Measurements from ENCODE around the gene MYO3B.
"Not testable (repeated sequence)": the region's sequence is repeated elsewhere in the genome, so short reads cannot be mapped to it uniquely, and the experiment has no call there.

Gene MYO3B

GRCh38 chr2:170656669-170657068 lies 478.7 kb downstream of the MYO3B start:
- in situ Hi-C loops (cut with MboI; ENCODE audit: low sequenced_read_pairs) = no loop called here

GRCh38 chr2:170660409-170660808 lies 482.5 kb downstream of the MYO3B start:
- in situ Hi-C loops (cut with MboI; ENCODE audit: low sequenced_read_pairs) = no loop called here

- in situ Hi-C loops (cut with MboI; ENCODE audit: low sequenced_read_pairs) = no loop called here
Measured at GRCh38 chr2:170665743-170666142, 487.8 kb downstream of the MYO3B start.

- in situ Hi-C loops (cut with MboI; ENCODE audit: low sequenced_read_pairs) = no loop called here
Measured at GRCh38 chr2:170669909-170670308, 492.0 kb downstream of the MYO3B start.

- in situ Hi-C loops (cut with MboI; ENCODE audit: low sequenced_read_pairs) = no loop called here
Measured at GRCh38 chr2:170670651-170671050, 492.7 kb downstream of the MYO3B start.

- in situ Hi-C loops (cut with MboI; ENCODE audit: low sequenced_read_pairs) = no loop called here
Measured at GRCh38 chr2:170671079-170671478, 493.1 kb downstream of the MYO3B start.

- in situ Hi-C loops (cut with MboI; ENCODE audit: low sequenced_read_pairs) = not testable (repeated sequence)
Measured at GRCh38 chr2:170674282-170674681, 496.3 kb downstream of the MYO3B start.

GRCh38 chr2:170675701-170676100 lies 497.8 kb downstream of the MYO3B start:
- in situ Hi-C loops (cut with MboI; ENCODE audit: low sequenced_read_pairs) = no loop called here

- in situ Hi-C loops (cut with MboI; ENCODE audit: low sequenced_read_pairs) = no loop called here
Measured at GRCh38 chr2:170679607-170680079, 501.7 kb downstream of the MYO3B start.

- in situ Hi-C loops (cut with MboI; ENCODE audit: low sequenced_read_pairs) = no loop called here
Measured at GRCh38 chr2:170680172-170680941, 502.4 kb downstream of the MYO3B start.

GRCh38 chr2:170681311-170681710 lies 503.4 kb downstream of the MYO3B start:
- in situ Hi-C loops (cut with MboI; ENCODE audit: low sequenced_read_pairs) = no loop called here

GRCh38 chr2:170685591-170685990 lies 507.6 kb downstream of the MYO3B start:
- in situ Hi-C loops (cut with MboI; ENCODE audit: low sequenced_read_pairs) = no loop called here

GRCh38 chr2:170689481-170689880 lies 511.5 kb downstream of the MYO3B start:
- in situ Hi-C loops (cut with MboI; ENCODE audit: low sequenced_read_pairs) = no loop called here

GRCh38 chr2:170690640-170691039 lies 512.7 kb downstream of the MYO3B start:
- in situ Hi-C loops (cut with MboI; ENCODE audit: low sequenced_read_pairs) = no loop called here

GRCh38 chr2:170694316-170694715 lies 516.4 kb downstream of the MYO3B start:
- in situ Hi-C loops (cut with MboI; ENCODE audit: low sequenced_read_pairs) = no loop called here

- in situ Hi-C loops (cut with MboI; ENCODE audit: low sequenced_read_pairs) = no loop called here
Measured at GRCh38 chr2:170695521-170696410, 517.8 kb downstream of the MYO3B start.

GRCh38 chr2:170696948-170697347 lies 519.0 kb downstream of the MYO3B start:
- in situ Hi-C loops (cut with MboI; ENCODE audit: low sequenced_read_pairs) = no loop called here

GRCh38 chr2:170701011-170701410 lies 523.1 kb downstream of the MYO3B start:
- in situ Hi-C loops (cut with MboI; ENCODE audit: low sequenced_read_pairs) = no loop called here

- in situ Hi-C loops (cut with MboI; ENCODE audit: low sequenced_read_pairs) = no loop called here
Measured at GRCh38 chr2:170703776-170704476, 526.0 kb downstream of the MYO3B start.

All from HL-60/S4 (cell line).